Activated CD4-positive, alpha-beta T cell treated with anti-CD3 and anti-CD28 coated beads, Interleukin-2, Interleukin-6, amounts not matched to agents 100 ng/mL and 50 ng/mL, durations not matched to agents 16 hours and 8 hours (primary cell): Measurements from ENCODE around the gene EFNB3.

Experiments
- DNase-seq: peaks from one replicate; pipeline ENCODE4 v3.0.0-alpha.2; 2020

Gene EFNB3

DNA sequence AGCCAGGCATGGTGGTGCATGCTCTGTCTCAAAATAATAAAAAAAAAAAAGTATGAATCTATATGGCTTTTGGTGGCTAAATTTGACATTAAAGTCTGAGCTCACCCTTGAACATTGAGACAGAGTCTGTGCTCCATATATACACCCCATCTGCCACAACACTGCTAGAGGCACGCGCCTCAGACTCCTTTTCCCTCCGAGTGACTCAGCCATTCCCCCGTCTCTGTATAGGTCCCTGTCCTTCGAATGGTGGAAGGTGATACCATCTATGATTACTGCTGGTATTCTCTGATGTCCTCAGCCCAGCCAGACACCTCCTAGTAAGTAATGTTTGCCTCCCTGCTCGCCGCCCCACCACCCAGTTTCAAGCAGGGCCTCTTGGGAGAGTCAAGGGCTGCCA is 4.5 kb upstream of the EFNB3 start:
- DNase-seq: no peak

DNA sequence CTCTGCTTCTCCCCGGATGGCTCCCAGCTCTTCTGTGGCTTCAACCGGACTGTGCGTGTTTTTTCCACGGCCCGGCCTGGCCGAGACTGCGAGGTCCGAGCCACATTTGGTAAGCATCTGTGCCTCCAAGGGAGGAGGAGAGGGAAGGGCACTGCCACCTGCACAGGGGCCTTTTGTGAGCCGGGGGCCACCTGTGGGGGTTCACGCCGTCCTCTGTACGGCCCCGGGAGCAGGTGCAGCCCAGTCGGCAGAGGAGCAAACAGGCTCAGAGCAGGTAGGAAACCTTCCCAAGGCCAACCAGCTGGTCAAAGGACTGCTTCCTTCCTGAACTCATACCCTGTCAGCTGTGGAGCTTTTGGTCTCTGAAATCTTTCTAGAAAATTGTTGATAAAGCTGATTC is 3.3 kb upstream of the EFNB3 start:
- no peak for DNase-seq

DNA sequence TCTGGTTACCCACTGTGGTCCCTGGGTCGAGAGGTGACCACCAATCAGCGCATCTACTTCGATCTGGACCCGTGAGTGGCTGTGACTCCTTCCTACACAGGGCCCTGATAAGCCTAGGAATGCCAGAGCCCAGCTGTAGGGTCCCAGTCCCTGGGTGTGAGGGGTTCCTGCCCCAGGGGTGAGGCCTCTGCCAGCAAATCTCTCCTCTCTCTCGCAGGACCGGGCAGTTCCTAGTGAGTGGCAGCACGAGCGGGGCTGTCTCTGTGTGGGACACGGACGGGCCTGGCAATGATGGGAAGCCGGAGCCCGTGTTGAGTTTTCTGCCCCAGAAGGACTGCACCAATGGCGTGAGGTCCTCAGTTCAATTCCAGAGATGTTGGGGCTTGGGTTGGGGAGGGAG is 2.2 kb upstream of the EFNB3 start:
- DNase-seq: no peak

DNA sequence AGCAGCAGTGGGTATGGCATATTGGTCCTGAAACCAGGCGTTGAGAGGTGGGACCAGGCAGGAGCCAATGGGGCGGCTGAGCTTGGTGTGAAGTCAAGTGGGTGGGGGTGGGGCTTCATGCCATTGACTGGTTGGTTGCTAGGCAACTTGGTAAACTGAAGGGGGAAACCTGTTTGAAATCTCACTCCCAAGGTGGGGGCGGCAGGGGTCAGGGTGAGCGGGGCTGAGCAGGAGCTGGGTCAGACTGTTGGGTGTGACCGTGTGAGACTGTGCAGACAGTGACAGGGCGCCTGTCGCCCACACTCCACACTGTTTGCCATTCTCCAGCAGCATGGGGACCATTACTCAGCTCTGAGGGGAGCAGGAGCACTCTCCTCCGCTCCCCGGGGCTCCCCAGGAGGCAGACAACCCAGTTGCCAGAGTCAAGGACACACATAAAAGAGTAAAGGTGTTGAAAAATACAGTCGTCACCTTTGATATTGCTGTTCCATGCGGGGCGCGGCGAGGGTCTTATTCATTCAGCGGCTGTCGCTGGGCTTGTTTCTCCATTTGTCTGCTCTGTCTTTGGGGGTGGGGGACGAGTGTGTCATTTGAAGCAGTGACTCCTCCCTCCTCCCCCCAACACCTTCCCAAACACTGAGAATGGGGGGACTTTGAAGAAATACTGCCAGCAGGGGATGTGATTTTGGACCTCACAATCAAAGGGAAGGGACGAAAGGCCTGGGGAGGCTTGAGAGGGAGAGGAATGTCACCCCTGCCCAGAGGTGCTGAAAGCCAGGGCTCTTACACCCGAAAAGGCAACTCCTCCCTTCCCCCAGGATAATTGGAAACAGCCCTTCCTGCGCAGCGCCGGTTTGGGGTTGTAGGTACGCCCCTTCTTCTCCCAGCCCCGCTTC is 1.2 kb upstream of the EFNB3 start:
- DNase-seq: no peak

DNA sequence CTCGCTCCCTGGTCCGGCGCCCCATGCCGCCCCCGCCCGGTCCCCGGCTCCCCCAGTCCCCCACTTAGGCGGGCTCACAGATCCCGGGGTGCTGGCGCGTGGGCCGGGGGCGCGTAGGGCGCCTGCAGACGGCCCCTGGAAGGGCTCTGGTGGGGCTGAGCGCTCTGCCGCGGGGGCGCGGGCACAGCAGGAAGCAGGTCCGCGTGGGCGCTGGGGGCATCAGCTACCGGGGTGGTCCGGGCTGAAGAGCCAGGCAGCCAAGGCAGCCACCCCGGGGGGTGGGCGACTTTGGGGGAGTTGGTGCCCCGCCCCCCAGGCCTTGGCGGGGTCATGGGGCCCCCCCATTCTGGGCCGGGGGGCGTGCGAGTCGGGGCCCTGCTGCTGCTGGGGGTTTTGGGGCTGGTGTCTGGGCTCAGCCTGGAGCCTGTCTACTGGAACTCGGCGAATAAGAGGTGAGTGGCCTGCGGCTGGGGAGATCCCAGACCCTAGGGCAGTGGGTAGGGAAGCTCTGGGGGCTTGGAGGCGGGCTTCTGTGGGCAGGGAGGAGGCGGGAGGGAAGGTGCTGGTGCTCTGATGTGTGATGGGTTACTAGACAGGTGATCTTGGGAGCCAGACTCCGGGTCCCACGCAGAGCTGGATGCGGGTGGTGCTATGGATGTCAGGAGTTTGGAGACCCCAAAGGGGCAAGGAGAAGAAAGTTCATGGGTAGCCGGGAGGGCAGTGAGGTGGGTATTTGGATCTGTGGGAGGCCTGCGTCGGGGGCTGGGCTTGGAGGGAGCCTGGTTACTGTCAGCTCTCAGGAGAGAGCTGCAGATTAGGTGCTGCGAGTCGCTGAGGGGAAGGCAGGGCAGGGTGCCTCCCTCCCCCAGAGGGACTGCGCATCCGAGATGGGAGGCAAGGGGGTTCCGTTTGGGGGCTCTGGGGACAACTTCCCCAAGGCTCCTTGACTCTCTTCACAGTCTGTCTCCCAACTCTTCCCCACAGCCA is 560 bp downstream of the EFNB3 start:
- DNase-seq: no peak

DNA sequence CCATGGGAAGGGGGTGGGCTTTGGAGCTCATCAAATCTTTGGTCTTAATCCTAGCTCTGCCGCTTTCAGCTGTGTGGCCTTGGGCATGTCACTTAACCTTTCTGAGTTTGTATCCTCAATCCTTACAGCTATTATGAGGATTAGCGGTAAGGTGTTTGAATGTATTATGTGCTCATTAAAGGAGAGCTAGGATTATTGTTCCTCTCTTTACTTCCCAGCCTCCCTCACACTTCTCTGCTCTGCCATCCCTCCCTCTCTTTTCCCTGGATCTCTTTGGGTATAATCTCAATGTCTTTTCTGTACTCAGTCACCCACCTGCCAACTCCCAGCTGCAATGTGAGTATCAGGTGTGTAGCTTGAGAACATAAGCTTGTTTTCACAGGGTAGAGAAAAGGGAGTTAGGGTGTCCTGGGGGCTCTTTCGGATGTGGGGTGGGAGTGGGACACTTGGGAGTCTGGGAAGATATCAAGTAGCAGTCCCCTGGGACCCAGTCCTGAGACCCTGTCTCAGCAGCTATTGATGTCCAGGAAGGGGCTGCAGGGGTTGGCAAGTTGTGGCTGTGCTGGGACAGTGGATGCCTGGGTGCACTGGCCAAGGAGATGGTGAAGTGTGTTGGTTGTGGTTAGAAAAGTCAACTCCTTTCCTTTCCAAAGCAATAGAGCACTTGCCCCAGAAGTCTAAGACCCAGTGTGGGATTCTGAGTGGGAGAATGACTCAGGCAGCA is 1.8 kb downstream of the EFNB3 start:
- DNase-seq: no peak

DNA sequence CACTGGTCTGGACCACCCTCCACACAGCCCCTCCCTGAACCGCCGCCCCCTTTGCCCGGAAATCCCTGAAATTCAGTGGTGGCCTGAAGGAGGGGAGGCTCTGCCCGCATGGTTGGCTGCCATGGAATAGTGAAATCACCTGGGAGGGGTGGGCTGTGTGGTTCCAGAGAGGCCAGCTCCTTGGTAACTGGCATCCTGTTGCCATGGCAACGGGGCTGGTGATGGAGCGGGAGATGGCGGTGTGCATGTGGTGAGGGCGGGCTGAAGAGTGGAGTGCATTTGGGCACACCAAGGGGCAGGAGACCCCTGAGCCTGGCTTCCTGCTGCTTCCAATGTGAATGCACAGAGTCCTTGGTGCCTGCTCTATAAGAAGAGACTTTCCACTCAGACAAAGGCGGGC is 2.4 kb downstream of the EFNB3 start:
- no peak for DNase-seq

DNA sequence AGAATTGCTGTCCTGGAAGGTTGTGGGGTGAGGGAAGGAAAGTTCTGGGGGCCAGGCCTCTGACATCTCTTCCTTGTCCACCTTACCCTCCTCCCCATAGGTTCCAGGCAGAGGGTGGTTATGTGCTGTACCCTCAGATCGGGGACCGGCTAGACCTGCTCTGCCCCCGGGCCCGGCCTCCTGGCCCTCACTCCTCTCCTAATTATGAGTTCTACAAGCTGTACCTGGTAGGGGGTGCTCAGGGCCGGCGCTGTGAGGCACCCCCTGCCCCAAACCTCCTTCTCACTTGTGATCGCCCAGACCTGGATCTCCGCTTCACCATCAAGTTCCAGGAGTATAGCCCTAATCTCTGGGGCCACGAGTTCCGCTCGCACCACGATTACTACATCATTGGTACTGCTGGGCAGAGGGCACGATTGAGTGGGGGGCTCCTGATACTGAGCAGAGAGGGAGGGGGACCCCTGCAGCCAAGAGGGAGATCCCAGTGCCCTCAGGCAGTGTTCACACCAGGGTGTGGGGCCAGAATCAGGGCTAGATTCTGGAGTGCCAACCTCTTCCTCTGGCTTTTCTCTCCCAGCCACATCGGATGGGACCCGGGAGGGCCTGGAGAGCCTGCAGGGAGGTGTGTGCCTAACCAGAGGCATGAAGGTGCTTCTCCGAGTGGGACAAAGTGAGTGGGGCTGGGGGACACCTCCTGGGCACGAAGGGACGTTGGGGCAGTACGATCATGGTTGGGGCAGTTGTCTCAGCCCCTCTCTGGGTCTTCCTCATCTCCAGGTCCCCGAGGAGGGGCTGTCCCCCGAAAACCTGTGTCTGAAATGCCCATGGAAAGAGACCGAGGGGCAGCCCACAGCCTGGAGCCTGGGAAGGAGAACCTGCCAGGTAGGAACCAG is 3.1 kb downstream of the EFNB3 start:
- no peak for DNase-seq

DNA sequence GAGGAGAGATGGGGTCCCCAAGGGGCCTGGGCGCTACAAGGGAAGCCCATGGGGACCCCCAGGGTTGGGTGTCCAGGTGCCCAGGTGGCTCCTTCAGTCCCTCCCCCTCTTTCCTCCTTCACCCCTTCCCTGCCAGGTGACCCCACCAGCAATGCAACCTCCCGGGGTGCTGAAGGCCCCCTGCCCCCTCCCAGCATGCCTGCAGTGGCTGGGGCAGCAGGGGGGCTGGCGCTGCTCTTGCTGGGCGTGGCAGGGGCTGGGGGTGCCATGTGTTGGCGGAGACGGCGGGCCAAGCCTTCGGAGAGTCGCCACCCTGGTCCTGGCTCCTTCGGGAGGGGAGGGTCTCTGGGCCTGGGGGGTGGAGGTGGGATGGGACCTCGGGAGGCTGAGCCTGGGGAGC is 4.0 kb downstream of the EFNB3 start:
- DNase-seq: no peak

DNA sequence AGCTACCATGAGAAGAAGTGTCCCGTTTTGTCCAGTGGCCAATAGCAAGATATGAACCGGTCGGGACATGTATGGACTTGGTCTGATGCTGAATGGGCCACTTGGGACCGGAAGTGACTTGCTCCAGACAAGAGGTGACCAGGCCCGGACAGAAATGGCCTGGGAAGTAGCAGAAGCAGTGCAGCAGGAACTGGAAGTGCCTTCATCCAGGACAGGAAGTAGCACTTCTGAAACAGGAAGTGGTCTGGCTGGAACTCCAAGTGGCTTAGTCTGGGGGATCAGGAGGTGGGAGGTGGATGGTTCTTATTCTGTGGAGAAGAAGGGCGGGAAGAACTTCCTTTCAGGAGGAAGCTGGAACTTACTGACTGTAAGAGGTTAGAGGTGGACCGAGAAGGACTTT is 5.3 kb downstream of the EFNB3 start:
- DNase-seq: no peak

DNA sequence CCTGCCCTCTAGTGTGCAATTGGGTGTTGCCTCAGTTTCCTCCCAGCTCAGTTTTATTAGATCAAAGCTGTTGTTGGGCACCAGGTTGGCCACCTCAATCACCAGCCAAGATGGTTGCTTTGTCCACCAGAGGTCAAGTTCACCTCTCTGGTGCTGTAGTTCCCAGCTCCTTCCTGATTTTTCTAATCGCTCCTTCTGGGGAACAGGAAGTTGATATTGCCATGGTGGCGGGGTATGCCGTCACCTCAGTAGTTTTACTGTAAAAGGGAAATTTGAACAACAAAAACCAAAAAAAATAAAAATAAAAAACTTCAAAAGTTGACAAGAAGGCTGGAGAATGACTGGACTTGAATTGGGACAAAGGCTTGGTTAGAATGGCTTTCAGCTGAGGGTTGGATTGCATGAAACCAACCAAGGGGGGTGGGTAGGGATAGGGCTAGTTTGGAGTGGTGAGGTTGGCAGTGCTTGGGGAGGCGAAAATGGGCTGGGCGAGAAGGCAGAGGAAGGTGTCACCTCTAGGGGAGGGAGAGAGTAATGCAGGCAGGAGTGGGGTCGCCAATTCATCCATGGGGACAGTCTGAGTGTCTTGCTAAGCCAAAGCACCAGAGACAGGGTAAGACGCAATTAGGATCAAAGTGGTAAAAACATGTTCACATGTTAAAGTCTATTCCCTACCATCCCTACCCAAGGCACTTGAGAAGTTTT is 6.2 kb downstream of the EFNB3 start:
- no peak for DNase-seq

DNA sequence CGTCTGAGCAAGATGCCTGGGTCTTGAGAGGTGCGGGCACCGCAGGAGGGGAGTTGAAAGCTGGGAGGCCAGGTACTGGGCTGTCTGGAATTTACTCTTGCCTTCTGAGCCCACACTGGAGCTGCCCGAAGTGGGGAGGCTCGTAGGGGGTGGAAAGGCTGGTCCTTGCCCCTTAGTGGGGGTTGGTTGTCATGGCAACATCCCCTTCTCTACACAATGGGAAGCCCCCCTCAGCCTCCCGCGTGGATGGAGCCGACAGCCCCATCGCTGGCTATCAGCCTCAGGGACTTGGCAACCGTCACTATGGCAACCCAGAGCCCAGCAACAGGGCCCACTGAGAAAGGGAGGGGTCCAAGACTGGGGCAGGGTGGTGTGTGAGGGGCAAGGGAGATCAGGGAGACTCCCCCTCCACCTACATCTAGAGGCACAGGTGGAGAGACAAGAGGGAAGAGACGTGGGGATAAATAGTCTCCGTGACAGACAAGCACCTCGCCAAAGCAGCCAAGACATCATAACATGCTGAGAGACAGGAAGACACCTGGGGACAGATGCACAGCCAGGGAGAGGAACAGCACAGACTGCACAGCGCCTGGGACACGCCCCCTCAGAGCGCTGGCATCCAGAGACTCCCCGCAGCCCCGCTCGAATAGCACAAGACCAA is 7.2 kb downstream of the EFNB3 start:
- DNase-seq: no peak

DNA sequence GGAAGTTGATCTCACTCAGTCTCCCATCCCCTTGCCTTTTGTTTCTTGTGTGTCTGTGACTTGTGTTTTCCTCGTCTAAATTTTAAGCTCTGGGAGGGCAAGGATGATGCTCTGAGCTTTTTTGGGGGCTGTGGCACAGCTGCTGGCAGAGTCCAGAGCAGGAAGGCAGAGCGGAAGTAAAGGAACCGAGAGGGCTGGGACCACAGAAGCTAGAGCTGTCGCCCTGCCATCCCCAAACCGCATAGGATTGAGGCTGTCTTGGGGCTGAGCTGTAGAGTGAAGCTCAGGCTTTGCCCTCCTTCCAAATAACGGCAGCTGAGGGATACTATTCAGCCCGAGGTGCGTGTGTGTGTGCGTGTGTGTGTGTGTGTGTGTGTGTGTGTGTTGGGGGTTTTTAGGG is 8.8 kb downstream of the EFNB3 start:
- no peak for DNase-seq

DNA sequence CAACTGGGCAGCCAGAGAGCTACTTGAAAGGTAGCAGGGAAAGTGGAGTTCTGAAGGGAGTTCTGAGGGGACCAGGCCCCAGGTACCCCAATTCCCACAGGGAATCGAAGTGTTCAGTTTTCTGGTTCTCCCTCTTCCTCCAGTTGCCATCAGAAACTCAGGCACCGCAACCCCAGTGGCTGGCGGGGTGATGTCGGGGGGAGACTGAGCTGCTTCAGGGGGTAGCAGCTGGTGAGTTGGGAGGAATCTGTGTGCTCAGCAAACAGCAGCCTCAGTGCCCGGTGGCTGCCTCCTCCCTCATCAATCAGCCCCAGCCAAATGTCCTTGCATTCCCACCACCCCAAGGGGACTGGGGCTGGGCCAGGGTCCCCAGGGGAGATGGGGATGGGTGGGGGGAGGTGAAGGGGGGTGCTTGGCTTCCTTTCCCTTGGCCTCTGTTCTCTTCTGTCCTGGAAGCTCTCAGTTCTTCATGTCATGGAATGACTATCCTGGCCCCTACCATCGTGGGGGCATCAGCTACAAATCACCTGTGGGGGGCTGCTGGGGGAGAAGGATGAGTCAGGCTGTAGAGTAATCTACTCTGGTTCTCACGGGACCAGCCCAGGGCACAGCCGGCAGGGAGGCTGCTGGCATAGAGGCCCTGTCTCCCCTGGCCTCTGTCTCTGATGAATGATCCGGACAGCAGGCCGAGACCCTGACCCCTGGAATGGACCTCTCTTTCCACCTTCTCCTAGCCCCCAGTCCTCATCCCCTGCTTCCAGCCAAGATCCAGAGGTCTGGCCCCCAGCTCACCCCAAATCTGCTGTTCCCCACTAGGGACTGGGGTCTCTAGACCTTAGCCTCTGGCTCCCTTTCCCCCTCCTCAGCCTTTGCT is 10.0 kb downstream of the EFNB3 start:
- DNase-seq: no peak

DNA sequence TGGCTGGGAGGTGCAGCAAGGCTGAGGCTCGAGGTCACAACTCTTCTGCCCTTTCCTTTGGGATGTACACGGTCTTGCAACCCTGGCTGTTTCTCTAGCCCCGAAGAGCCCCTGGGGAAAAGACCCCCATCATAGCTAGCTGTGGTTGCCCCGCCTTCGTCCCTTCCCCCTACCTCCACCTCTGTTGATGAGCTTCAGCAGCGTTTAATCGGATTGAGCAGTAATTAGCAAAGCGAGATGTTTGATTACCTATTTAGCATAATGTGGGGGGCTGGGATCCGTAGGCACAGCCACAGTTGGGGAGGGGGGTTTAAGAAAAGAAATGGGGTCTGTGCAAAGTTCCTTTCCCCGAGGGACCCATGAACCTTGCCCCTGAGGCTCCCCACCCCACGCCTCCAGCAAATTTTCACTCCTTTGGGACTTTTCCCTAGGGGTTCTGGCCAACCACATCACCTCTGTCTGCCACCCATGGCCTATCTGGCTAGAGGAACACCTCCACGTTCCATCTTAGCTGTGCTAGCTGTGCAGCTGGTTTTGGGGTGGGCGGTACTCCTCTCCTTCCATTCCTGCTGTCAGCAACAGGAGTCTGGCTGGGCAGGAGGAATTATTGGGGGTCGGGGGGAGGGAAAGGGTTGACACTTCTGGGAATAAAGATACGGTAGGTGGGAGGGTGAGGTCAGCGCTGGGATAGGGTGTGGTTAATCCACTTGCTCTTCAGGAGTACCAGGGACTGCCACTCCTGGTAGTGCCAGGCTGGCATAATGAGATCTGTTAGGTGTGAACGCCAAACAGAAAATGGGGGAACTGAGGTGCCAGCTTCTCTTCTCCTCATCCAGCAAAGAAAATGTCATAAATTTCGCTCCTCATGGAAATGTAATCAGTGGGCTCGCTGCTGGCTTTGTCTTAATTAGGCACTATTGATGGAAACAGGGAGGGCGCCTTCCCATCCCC is 11.2 kb downstream of the EFNB3 start:
- DNase-seq: no peak

DNA sequence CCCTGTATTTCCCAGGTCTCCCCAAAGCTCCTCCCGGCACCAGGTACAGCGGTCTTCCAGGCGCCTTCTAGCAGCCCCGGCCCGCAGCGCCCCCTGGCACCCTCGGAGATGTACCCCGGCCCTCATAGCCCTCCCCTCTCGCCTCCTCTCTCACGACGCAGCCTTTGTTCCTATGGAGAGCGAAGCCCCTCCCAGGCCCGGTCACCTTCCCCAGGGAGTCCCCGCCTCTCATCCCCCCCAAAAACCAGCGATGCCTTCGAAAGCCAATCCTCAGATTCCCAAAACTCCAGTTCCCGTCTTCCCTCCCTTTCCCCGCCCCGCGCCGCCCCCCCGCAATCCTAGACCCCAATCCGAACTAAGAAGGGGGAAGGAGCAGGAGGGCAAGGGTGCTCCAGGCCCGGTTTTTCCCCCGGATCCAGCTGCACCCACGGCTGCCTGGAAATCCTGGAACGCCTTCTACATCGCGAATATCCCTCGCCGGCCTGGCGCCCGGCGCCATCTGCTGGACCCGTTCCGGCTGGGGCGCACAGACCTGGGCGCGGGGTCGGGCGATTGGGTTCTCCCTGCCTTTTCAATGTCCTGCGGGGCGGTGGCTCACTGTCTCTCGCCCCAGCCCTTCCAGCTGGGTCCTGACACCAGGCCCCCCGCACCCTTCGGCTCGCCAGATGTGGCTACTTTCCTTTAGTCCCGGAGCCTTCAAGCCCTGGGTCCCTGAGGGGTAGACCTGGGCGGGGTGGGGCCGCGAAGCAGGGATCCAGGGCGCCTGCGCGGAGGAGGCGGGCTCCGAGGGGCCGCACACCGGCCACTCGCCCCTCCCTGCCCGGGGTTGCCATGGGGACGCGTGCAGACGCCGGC is 12.1 kb downstream of the EFNB3 start, which contains the start of gene DNAH2:
Gene DNAH2 (plus strand): TSS at position 844 of the 855 bp plus-strand sequence. CDS start 1,991 bp downstream, outside the sequence.
- peak; percentile 49 for DNase-seq

DNA sequence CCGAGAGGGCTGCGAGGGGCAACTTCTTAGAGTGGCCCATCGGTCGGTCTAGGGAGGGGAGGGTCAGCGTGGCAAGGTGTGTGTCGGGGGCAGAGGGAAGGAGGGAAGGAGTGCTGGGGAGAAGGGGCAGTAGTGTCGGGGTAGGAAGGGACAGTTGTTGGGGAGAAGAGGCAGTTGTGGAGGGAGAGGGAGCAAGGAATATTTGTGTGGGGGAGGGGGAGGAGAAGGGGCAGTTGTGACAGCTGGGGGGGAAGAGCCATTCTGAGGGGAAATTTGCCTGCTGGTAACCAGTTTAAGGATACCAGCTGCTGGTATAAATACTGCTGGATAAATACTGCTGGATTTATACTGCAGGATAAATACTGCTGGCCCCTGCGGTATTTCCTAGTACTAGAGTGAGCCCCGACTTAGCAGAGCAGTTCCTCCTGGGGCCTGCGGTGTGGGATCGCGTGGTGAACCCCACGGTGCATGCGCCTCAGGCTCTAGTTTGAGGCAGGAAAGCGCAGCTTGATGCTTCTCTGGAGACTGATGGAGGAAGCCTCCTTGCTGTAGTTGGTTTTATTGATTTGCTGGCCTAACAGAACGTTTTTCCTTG is 12.9 kb downstream of the EFNB3 start:
- DNase-seq: peak; percentile 25
